SU-DHL-6 (cell line): ENCODE measurements around the gene ZMYM2.

Source experiments
- H2AFZ ChIP-seq: fragments of 200-600 bp; sonication (generic); 2 replicates; pipeline ENCODE4 v1.6.1; 2014; ENCODE audit warnings: low read depth, mild to moderate bottlenecking, moderate library complexity, mixed read lengths, antibody characterized with exemption, low read length; ENCODE audit not compliant: severe bottlenecking
- H3F3A ChIP-seq: fragments of 200-600 bp; shearing (Covaris generic); 2 replicates; pipeline ENCODE4 v1.6.0; 2016; ENCODE audit warnings: antibody characterized with exemption, mild to moderate bottlenecking; ENCODE audit not compliant: insufficient read depth
- H3K27ac ChIP-seq: fragments of 200-600 bp; sonication (generic); 2 replicates; pipeline ENCODE4 v1.5.1; 2016; ENCODE audit warnings: low read depth, mild to moderate bottlenecking, low read length, moderate library complexity, mixed read lengths
- H3K27me3 ChIP-seq: fragments of 200-600 bp; sonication (generic), shearing (Covaris generic); 2 replicates; pipeline ENCODE4 v1.6.0; 2014; ENCODE audit warnings: mild to moderate bottlenecking, low read length
- H3K36me3 ChIP-seq: fragments of 200-600 bp; sonication (generic); 2 replicates; pipeline ENCODE4 v1.6.1; 2014; ENCODE audit warnings: mild to moderate bottlenecking, low read length, mixed read lengths
- H3K4me2 ChIP-seq: fragments of 300-600, 200-600 bp; shearing (Covaris generic), sonication (generic); 2 replicates; pipeline ENCODE4 v1.6.0; 2014; ENCODE audit warnings: low read length, low read depth, mild to moderate bottlenecking; ENCODE audit not compliant: poor library complexity, severe bottlenecking
- H3K4me3 ChIP-seq: fragments of 200-600 bp; sonication (generic); 2 replicates; pipeline ENCODE4 v1.5.1; 2014; ENCODE audit warnings: antibody characterized with exemption, low read length, mild to moderate bottlenecking, mixed read lengths; ENCODE audit not compliant: insufficient read depth, poor library complexity, severe bottlenecking
- H3K79me2 ChIP-seq: fragments of 200-600 bp; sonication (generic); 2 replicates; pipeline ENCODE4 v1.6.1; 2014; ENCODE audit warnings: mild to moderate bottlenecking, low read length, moderate library complexity; ENCODE audit not compliant: insufficient read depth
- H3K9ac ChIP-seq: fragments of 200-600 bp; sonication (generic); 2 replicates; pipeline ENCODE4 v1.7.0; 2014; ENCODE audit warnings: mild to moderate bottlenecking, low read length
- H3K9me2 ChIP-seq: fragments of 200-600 bp; sonication (generic); replicated peaks from 2 replicates; pipeline ENCODE4 v1.6.1; 2014; ENCODE audit warnings: low read length; ENCODE audit not compliant: insufficient read depth
- H3K9me3 ChIP-seq: fragments of 200-600 bp; sonication (generic); 2 replicates; pipeline ENCODE4 v1.6.1; 2014; ENCODE audit warnings: low read length, mixed read lengths; ENCODE audit not compliant: insufficient read depth
- H4K20me1 ChIP-seq: fragments of 200-600 bp; sonication (generic); 2 replicates; pipeline ENCODE4 v1.6.1; 2014; ENCODE audit warnings: low read depth, mild to moderate bottlenecking, antibody characterized with exemption, low read length, moderate library complexity, mixed read lengths
- CTCF ChIP-seq: fragments of 200-600 bp; sonication (generic); IDR thresholded peaks from one replicate; pipeline ENCODE4 v1.5.1; 2017; ENCODE audit warnings: antibody characterized with exemption, mild to moderate bottlenecking, low read length, moderate library complexity; ENCODE audit not compliant: insufficient read depth, poor library complexity, severe bottlenecking
- EZH2phosphoT487 ChIP-seq: fragments of 200-600 bp; sonication (generic), shearing (Covaris generic); conservative IDR thresholded peaks from 2 replicates; pipeline ENCODE4 v1.6.1; 2018; ENCODE audit warnings: mild to moderate bottlenecking, antibody characterized with exemption, low read length, moderate library complexity, mixed read lengths

The ZMYM2 gene

GRCh38 chr13:19940106-19940505 lies 18.4 kb upstream of the ZMYM2 start:
- TF ChIP-seq EZH2phosphoT487 = no peak
- TF ChIP-seq CTCF = no peak
- H3K9ac ChIP-seq = no peak overlapping the region
- H3K27ac ChIP-seq = no peak overlapping the region
- no peaks in the 10 kb centered on the region for H3K36me3 ChIP-seq
- no peaks in the 10 kb centered on the region for H4K20me1 ChIP-seq
- H3K4me3 ChIP-seq = no peak overlapping the region
- H3K4me2 ChIP-seq = no peak overlapping the region
- no peaks in the 10 kb centered on the region for H3K27me3 ChIP-seq
- H3K9me3 ChIP-seq = no peaks in the 10 kb centered on the region
- H2AFZ ChIP-seq = no peak overlapping the region
- H3F3A ChIP-seq = no peaks in the 10 kb centered on the region
- no peaks in the 10 kb centered on the region for H3K79me2 ChIP-seq
- H3K9me2 ChIP-seq = no peaks in the 10 kb centered on the region

GRCh38 chr13:19950374-19950773 lies 8.2 kb upstream of the ZMYM2 start:
- no peak overlapping the region for H3K4me2 ChIP-seq

GRCh38 chr13:19952850-19953249 lies 5.7 kb upstream of the ZMYM2 start:
- Histone ChIP-seq H3K4me3 (no peak overlapping the region), H3K9ac (no peak overlapping the region), H4K20me1 (no peaks in the 10 kb centered on the region), H3K9me3 (no peaks in the 10 kb centered on the region), H3K4me2 (no peak overlapping the region), H3K9me2 (no peaks in the 10 kb centered on the region), H2AFZ (no peak overlapping the region), H3K79me2 (no peaks in the 10 kb centered on the region), H3K27me3 (no peaks in the 10 kb centered on the region; the same call in 1 of the 2 replicates), H3K36me3 (no peaks in the 10 kb centered on the region), H3K27ac (no peak overlapping the region), H3F3A (peaks cover 9% of the 10 kb centered on the region; the same call in 1 of the 2 replicates)
- TF ChIP-seq CTCF = no peak
- no peak for TF ChIP-seq EZH2phosphoT487

More at GRCh38 chr13:19950374-19950773, 8.2 kb upstream of the ZMYM2 start:
- Histone ChIP-seq H3K27ac (no peak overlapping the region), H3K4me3 (no peak overlapping the region), H3K9me2 (no peaks in the 10 kb centered on the region), H3K9ac (no peak overlapping the region), H3F3A (no peaks in the 10 kb centered on the region), H3K27me3 (no peaks in the 10 kb centered on the region), H4K20me1 (no peaks in the 10 kb centered on the region), H3K36me3 (no peaks in the 10 kb centered on the region), H3K9me3 (no peaks in the 10 kb centered on the region), H3K79me2 (no peaks in the 10 kb centered on the region), H2AFZ (peak overlapping the region; percentile 59)
- TF ChIP-seq EZH2phosphoT487 = no peak
- no peak for TF ChIP-seq CTCF
